H9 (cell line): ENCODE measurements around the gene LRTM2. TPM values are rescaled to one million over a fixed set of nuclear protein-coding genes. Genes with fewer than 3 reads are reported as not detected.

ENCODE experiments used
- DNase-seq: peaks from one replicate; pipeline ENCODE4 v3.0.0-alpha.2; 2017
- H2AFZ ChIP-seq: one replicate; pipeline ENCODE4 v1.6.1; 2013; ENCODE audit warnings: mild to moderate bottlenecking, low read length, control low read depth, moderate library complexity
- H2AK5ac ChIP-seq: 2 replicates; pipeline ENCODE4 v1.6.1; 2013; ENCODE audit warnings: low read length, control low read depth, mixed read lengths; ENCODE audit not compliant: insufficient read length
- H2BK120ac ChIP-seq: one replicate; pipeline ENCODE4 v1.6.1; 2013; ENCODE audit warnings: low read depth, mild to moderate bottlenecking, low read length, control low read depth, inconsistent platforms; ENCODE audit not compliant: poor library complexity, severe bottlenecking
- H2BK12ac ChIP-seq: 2 replicates; pipeline ENCODE4 v1.6.1; 2013; ENCODE audit warnings: low read length, control low read depth, mixed read lengths, low read depth; ENCODE audit not compliant: insufficient read length
- H2BK15ac ChIP-seq: 2 replicates; pipeline ENCODE4 v1.6.1; 2013; ENCODE audit warnings: low read depth, low read length, control low read depth
- H2BK20ac ChIP-seq: one replicate; pipeline ENCODE4 v1.6.1; 2013; ENCODE audit warnings: low read depth, mild to moderate bottlenecking, low read length, control low read depth, inconsistent platforms; ENCODE audit not compliant: poor library complexity, severe bottlenecking
- H2BK5ac ChIP-seq: 2 replicates; pipeline ENCODE4 v1.6.1; 2013; ENCODE audit warnings: low read length, control low read depth, mixed read lengths; ENCODE audit not compliant: insufficient read length
- H3K14ac ChIP-seq: 2 replicates; pipeline ENCODE4 v1.6.1; 2013; ENCODE audit warnings: low read length, control low read depth; ENCODE audit not compliant: insufficient read depth
- H3K18ac ChIP-seq: 2 replicates; pipeline ENCODE4 v1.6.1; 2013; ENCODE audit warnings: low read depth, mild to moderate bottlenecking, mixed read lengths, low read length, control low read depth; ENCODE audit not compliant: insufficient read length
- H3K23ac ChIP-seq: 2 replicates; pipeline ENCODE4 v1.6.1; 2013; ENCODE audit warnings: low read length, control low read depth, mixed read lengths, low read depth; ENCODE audit not compliant: insufficient read length
- H3K23me2 ChIP-seq: 2 replicates; pipeline ENCODE4 v1.6.1; 2013; ENCODE audit warnings: low read depth, mild to moderate bottlenecking, mixed read lengths, low read length, control low read depth; ENCODE audit not compliant: insufficient read length, poor library complexity, severe bottlenecking
- H3K27ac ChIP-seq: 2 replicates; pipeline ENCODE4 v1.5.1; 2013; ENCODE audit warnings: low read length, control low read depth, mixed read lengths, low read depth; ENCODE audit not compliant: insufficient read length
- H3K27me3 ChIP-seq: 2 replicates; pipeline ENCODE4 v1.6.1; 2013; ENCODE audit warnings: low read length, control low read depth, inconsistent platforms; ENCODE audit not compliant: insufficient read depth
- H3K4ac ChIP-seq: 2 replicates; pipeline ENCODE4 v1.6.1; 2013; ENCODE audit warnings: low read depth, mild to moderate bottlenecking, control low read depth, inconsistent platforms, low read length, moderate library complexity
- H3K4me1 ChIP-seq: 2 replicates; pipeline ENCODE4 v1.6.1; 2013; ENCODE audit warnings: low read length, control low read depth, inconsistent platforms; ENCODE audit not compliant: insufficient read depth
- H3K4me2 ChIP-seq: 2 replicates; pipeline ENCODE4 v1.6.1; 2013; ENCODE audit warnings: low read length, control low read depth, mixed read lengths; ENCODE audit not compliant: insufficient read length, insufficient read depth
- H3K56ac ChIP-seq: 2 replicates; pipeline ENCODE4 v1.6.1; 2013; ENCODE audit warnings: low read depth, mild to moderate bottlenecking, mixed read lengths, low read length, control low read depth; ENCODE audit not compliant: insufficient read length
- H3K79me1 ChIP-seq: 2 replicates; pipeline ENCODE4 v1.6.1; 2013; ENCODE audit warnings: low read depth, mild to moderate bottlenecking, moderate library complexity, low read length, control low read depth, inconsistent platforms; ENCODE audit not compliant: insufficient read depth, poor library complexity, severe bottlenecking
- H3K79me2 ChIP-seq: 2 replicates; pipeline ENCODE4 v1.6.1; 2013; ENCODE audit warnings: low read length, control low read depth, inconsistent platforms; ENCODE audit not compliant: insufficient read depth
- H3K9ac ChIP-seq: 2 replicates; pipeline ENCODE4 v1.6.1; 2013; ENCODE audit warnings: low read length, control low read depth, mixed read lengths; ENCODE audit not compliant: insufficient read length; ENCODE audit errors: extremely low read depth
- H3K9me3 ChIP-seq: one replicate; pipeline ENCODE4 v1.6.1; 2013; ENCODE audit warnings: low read depth, low read length, inconsistent platforms; ENCODE audit not compliant: control insufficient read depth
- H3T11ph ChIP-seq: one replicate; pipeline ENCODE4 v1.6.1; 2013; ENCODE audit warnings: mild to moderate bottlenecking, low read length, control low read depth, inconsistent platforms
- H4K20me1 ChIP-seq: one replicate; pipeline ENCODE4 v1.6.1; 2013; ENCODE audit not compliant: control insufficient read depth, insufficient read length, insufficient read depth
- H4K5ac ChIP-seq: 2 replicates; pipeline ENCODE4 v1.6.1; 2013; ENCODE audit warnings: low read depth, mild to moderate bottlenecking, mixed read lengths, low read length, control low read depth; ENCODE audit not compliant: insufficient read length
- H4K8ac ChIP-seq: replicated peaks from 2 replicates; pipeline ENCODE4 v1.6.1; 2013; ENCODE audit warnings: low read length, control low read depth, mixed read lengths, low read depth; ENCODE audit not compliant: insufficient read length
- H4K91ac ChIP-seq: 2 replicates; pipeline ENCODE4 v1.6.1; 2013; ENCODE audit warnings: low read depth, mild to moderate bottlenecking, moderate library complexity, mixed read lengths, low read length, control low read depth; ENCODE audit not compliant: insufficient read length
- H3K27ac Mint-ChIP-seq, 3 experiments: 2 replicates in 2 of 3; 3 replicates in 1 of 3; pipeline ENCODE4 v1.8.0; 2020 to 2021; ENCODE audit warnings: mixed read lengths in 3 of 3, mild to moderate bottlenecking in 1 of 3, moderate library complexity in 1 of 3
- H3K27me3 Mint-ChIP-seq: 2 replicates; pipeline ENCODE4 v1.8.0; 2021; ENCODE audit warnings: low read depth, mild to moderate bottlenecking, moderate library complexity, mixed read lengths
- H3K36me3 Mint-ChIP-seq, 3 experiments: 2 replicates in 2 of 3; 3 replicates in 1 of 3; pipeline ENCODE4 v1.8.0; 2020 to 2021; ENCODE audit warnings: low read depth in 3 of 3, mixed read lengths in 3 of 3; ENCODE audit not compliant: insufficient read depth in 1 of 3
- H3K4me1 Mint-ChIP-seq, 2 experiments: 2 replicates each; pipeline ENCODE4 v1.8.0; 2020; ENCODE audit warnings: mixed read lengths in 2 of 2
- H3K4me3 Mint-ChIP-seq, 2 experiments: 2 replicates in 1 of 2; 3 replicates in 1 of 2; pipeline ENCODE4 v1.8.0; 2020 to 2021; ENCODE audit warnings: mild to moderate bottlenecking in 2 of 2, mixed read lengths in 2 of 2, moderate library complexity in 1 of 2
- H3K9me3 Mint-ChIP-seq, 2 experiments: 2 replicates in 1 of 2; 3 replicates in 1 of 2; pipeline ENCODE4 v1.8.0; 2020; ENCODE audit warnings: mild to moderate bottlenecking in 2 of 2, mixed read lengths in 2 of 2, moderate library complexity in 1 of 2
- WGBS: extraction: QIAGEN DNeasy Blood & Tissue Kit; methylation state at CpG from one replicate; pipeline ENCODE4 v1.1.7; 2013; ENCODE audit warnings: missing lambda C conversion rate, low lambda C conversion rate, mixed read lengths; ENCODE audit not compliant: insufficient read length; ENCODE audit errors: extremely low coverage; 5-methylcytosine and 5-hydroxymethylcytosine counted together
- total RNA-seq: library from RNA; stranded (reverse); gene quantifications from 2 replicates; pipeline ENCODE4 v1.2.1, GENCODE V29; 2021
- TF ChIP-seq, protein P1 (sequence below): fragments of 200-600 bp; sonication (generic); conservative IDR thresholded peaks from 3 replicates; pipeline ENCODE4 v1.8.0; 2021; ENCODE audit warnings: antibody characterized with exemption, mild to moderate bottlenecking

LRTM2 gene
- total RNA-seq, 1 experiment from 2014 or later = not detected

DNA sequence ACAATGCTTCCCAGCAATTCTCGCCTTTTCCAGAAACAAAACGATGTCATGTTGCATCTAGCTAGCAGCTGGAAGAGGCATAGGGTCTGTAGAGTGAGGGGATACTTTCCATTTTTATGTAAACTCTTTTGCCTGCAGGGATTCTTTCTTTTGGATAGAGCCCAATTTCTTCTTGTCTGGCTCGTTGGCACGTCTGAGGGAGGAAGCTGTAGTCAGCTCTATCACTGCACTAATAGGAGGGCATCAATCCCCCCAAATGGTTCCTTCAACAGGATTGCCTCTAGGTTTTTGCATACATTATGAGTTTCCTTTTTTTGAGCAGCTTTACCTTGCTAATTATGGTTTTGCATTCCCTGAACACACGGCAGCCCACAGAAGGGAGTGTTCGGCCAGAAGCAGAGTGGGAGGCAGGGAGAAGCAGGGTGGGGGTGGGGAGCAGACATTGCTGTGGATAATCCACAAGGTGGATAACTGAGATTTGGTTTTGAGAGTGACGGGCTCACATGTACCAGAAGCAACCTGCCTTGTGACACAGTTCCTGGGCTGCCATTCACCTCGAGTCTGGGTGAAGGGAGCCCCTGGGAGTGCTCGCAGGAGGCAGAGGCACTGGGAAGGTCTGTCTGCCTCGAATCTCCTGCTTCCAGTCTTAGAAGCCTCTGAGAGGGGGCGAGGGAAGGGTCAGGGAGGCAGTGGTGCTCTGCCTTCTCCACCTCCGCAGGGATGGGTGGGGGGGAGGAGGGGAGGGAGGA is 24.5 kb downstream of the LRTM2 start:
- H3K27ac Mint-ChIP-seq = no peak overlapping the region
- no CpG with 5 or more reads among the region's 12 CpGs for WGBS

More for the DNA sequence above, 24.5 kb downstream of the LRTM2 start:
- H2BK12ac ChIP-seq = no peak overlapping the region
- H3T11ph ChIP-seq = no peak overlapping the region
- H3K9me3 Mint-ChIP-seq = no peaks in the 10 kb centered on the region
- H2BK20ac ChIP-seq = no peak overlapping the region
- H3K9me3 ChIP-seq = no peaks in the 10 kb centered on the region
- no peak overlapping the region for H3K4me2 ChIP-seq
- no peak overlapping the region for H3K4ac ChIP-seq
- H3K23ac ChIP-seq = no peak overlapping the region
- peaks cover 9% of the 10 kb centered on the region; the same call in 1 of the 2 replicates for H3K4me1 ChIP-seq
- TF ChIP-seq, protein P1, sequence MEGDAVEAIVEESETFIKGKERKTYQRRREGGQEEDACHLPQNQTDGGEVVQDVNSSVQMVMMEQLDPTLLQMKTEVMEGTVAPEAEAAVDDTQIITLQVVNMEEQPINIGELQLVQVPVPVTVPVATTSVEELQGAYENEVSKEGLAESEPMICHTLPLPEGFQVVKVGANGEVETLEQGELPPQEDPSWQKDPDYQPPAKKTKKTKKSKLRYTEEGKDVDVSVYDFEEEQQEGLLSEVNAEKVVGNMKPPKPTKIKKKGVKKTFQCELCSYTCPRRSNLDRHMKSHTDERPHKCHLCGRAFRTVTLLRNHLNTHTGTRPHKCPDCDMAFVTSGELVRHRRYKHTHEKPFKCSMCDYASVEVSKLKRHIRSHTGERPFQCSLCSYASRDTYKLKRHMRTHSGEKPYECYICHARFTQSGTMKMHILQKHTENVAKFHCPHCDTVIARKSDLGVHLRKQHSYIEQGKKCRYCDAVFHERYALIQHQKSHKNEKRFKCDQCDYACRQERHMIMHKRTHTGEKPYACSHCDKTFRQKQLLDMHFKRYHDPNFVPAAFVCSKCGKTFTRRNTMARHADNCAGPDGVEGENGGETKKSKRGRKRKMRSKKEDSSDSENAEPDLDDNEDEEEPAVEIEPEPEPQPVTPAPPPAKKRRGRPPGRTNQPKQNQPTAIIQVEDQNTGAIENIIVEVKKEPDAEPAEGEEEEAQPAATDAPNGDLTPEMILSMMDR = no peak
- no peak overlapping the region for H2BK120ac ChIP-seq
- no peak overlapping the region; the same call in 1 of the 2 replicates for H3K14ac ChIP-seq
- H3K9ac ChIP-seq = no peak overlapping the region
- peak; percentile 16 for DNase-seq
- no peak overlapping the region for H2AFZ ChIP-seq
- peak overlapping the region in 1 of 2 experiments; percentile 37; a peak in 2 of 5 replicates for H3K4me3 Mint-ChIP-seq
- no peak overlapping the region for H4K91ac ChIP-seq
- H4K8ac ChIP-seq = no peak overlapping the region
- H3K27ac ChIP-seq = no peak overlapping the region
- no peak overlapping the region for H3K56ac ChIP-seq
- no peak overlapping the region for H3K18ac ChIP-seq
- H3K23me2 ChIP-seq = no peaks in the 10 kb centered on the region
- H3K79me2 ChIP-seq = no peaks in the 10 kb centered on the region
- no peaks in the 10 kb centered on the region for H3K27me3 ChIP-seq
- no peak overlapping the region for H2BK5ac ChIP-seq
- peaks cover 23 to 57% of the 10 kb centered on the region in 2 experiments for H3K4me1 Mint-ChIP-seq
- peaks cover 11% of the 10 kb centered on the region for H3K27me3 Mint-ChIP-seq
- H4K5ac ChIP-seq = no peak overlapping the region
- no peaks in the 10 kb centered on the region for H4K20me1 ChIP-seq
- no peaks in the 10 kb centered on the region for H3K79me1 ChIP-seq
- H2AK5ac ChIP-seq = no peak overlapping the region
- no peaks in the 10 kb centered on the region for H3K36me3 Mint-ChIP-seq
- no peak overlapping the region for H2BK15ac ChIP-seq
